HL-60 (cell line): ENCODE results near the gene CALN1.

ENCODE experiments used
- DNase-seq, 2 experiments: peaks; one replicate each; pipeline ENCODE4 v3.0.0-alpha.2; 2010 to 2020; ENCODE audit warnings: low read depth in 1 of 2, low spot score in 1 of 2
- H3K27ac ChIP-seq: fragments of 250-450 bp; sonication (Bioruptor Pico); replicated peaks from 2 replicates; pipeline ENCODE4 v1.5.1; 2020; ENCODE audit warnings: mild to moderate bottlenecking, moderate library complexity
- H3K27me3 ChIP-seq: fragments of 250-450 bp; sonication (Bioruptor Pico); 2 replicates; pipeline ENCODE4 v1.5.1; 2021; ENCODE audit warnings: mild to moderate bottlenecking, moderate library complexity; ENCODE audit not compliant: insufficient read depth, poor library complexity, severe bottlenecking
- H3K4me3 ChIP-seq: replicated peaks from 2 replicates; pipeline ENCODE4 v1.5.1; 2011; ENCODE audit warnings: mild to moderate bottlenecking, control low read depth, low read length; ENCODE audit not compliant: insufficient read depth
- GABPA ChIP-seq: IDR thresholded peaks from 2 replicates; pipeline ENCODE4 v1.6.1; 2012; ENCODE audit warnings: low read depth
- POLR2AphosphoS5 ChIP-seq: IDR thresholded peaks from 2 replicates; pipeline ENCODE4 v1.6.1; 2012; ENCODE audit warnings: low read depth
- SPI1 ChIP-seq: IDR thresholded peaks from 2 replicates; pipeline ENCODE4 v1.6.1; 2012; ENCODE audit warnings: low read depth, mild to moderate bottlenecking, borderline replicate concordance
- TF ChIP-seq, protein P1 (sequence below): IDR thresholded peaks from 2 replicates; pipeline ENCODE4 v1.6.1; 2012; ENCODE audit warnings: low read depth; ENCODE audit not compliant: insufficient replicate concordance
- TF ChIP-seq, protein P2 (sequence below): IDR thresholded peaks from one replicate; pipeline ENCODE4 v1.5.1; 2011; ENCODE audit warnings: low read length, control low read depth, inconsistent platforms; ENCODE audit not compliant: insufficient read depth

The CALN1 gene

DNA sequence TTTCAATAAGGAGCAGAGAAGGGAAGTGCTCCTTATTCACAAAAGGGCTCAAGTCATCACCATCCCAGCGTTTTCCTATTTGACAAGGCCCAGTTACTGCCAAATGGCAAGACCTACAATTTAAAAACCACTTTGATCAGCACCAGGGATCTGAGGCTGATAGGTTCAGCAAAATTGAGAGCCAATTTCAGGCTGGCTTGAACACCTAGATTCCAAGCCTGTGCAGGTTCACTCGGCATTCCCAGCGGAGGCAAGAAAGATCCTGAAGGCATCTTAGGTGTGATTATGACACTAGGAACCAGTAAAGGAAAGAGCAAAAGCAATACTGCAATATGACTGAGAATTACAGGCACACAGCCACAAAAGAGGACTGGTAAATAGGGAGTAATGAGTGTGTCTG, 441.4 kb downstream of the CALN1 start:
- TF ChIP-seq, protein P1, sequence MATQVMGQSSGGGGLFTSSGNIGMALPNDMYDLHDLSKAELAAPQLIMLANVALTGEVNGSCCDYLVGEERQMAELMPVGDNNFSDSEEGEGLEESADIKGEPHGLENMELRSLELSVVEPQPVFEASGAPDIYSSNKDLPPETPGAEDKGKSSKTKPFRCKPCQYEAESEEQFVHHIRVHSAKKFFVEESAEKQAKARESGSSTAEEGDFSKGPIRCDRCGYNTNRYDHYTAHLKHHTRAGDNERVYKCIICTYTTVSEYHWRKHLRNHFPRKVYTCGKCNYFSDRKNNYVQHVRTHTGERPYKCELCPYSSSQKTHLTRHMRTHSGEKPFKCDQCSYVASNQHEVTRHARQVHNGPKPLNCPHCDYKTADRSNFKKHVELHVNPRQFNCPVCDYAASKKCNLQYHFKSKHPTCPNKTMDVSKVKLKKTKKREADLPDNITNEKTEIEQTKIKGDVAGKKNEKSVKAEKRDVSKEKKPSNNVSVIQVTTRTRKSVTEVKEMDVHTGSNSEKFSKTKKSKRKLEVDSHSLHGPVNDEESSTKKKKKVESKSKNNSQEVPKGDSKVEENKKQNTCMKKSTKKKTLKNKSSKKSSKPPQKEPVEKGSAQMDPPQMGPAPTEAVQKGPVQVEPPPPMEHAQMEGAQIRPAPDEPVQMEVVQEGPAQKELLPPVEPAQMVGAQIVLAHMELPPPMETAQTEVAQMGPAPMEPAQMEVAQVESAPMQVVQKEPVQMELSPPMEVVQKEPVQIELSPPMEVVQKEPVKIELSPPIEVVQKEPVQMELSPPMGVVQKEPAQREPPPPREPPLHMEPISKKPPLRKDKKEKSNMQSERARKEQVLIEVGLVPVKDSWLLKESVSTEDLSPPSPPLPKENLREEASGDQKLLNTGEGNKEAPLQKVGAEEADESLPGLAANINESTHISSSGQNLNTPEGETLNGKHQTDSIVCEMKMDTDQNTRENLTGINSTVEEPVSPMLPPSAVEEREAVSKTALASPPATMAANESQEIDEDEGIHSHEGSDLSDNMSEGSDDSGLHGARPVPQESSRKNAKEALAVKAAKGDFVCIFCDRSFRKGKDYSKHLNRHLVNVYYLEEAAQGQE: no peak
- TF ChIP-seq SPI1 (no peak), POLR2AphosphoS5 (no peak), GABPA (no peak)
- TF ChIP-seq, protein P2, sequence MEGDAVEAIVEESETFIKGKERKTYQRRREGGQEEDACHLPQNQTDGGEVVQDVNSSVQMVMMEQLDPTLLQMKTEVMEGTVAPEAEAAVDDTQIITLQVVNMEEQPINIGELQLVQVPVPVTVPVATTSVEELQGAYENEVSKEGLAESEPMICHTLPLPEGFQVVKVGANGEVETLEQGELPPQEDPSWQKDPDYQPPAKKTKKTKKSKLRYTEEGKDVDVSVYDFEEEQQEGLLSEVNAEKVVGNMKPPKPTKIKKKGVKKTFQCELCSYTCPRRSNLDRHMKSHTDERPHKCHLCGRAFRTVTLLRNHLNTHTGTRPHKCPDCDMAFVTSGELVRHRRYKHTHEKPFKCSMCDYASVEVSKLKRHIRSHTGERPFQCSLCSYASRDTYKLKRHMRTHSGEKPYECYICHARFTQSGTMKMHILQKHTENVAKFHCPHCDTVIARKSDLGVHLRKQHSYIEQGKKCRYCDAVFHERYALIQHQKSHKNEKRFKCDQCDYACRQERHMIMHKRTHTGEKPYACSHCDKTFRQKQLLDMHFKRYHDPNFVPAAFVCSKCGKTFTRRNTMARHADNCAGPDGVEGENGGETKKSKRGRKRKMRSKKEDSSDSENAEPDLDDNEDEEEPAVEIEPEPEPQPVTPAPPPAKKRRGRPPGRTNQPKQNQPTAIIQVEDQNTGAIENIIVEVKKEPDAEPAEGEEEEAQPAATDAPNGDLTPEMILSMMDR: no peak
- Histone ChIP-seq H3K27ac (no peak overlapping the region), H3K4me3 (no peak overlapping the region), H3K27me3 (no peaks in the 10 kb centered on the region)
- no peak for DNase-seq

DNA sequence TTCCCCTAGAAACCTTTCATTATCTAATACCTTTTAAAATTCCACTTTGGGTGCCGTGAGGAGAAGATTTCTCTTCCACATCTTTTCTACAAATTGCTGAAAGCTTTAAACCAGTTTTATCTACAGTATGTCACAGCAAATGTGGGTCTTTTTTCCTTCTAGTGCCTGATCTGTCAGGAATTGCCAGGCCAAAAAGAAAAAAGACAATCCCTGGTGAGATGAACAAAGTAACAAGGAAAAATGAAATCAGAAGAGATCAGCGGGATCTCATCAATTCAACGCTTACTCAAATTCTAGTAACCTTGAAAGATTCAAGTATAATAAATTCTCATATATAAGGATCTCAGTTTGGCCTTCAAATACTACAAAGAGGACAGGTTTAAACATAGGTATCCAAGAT, 449.5 kb downstream of the CALN1 start:
- Histone ChIP-seq H3K27me3 (no peaks in the 10 kb centered on the region), H3K4me3 (no peak overlapping the region), H3K27ac (no peak overlapping the region)
- TF ChIP-seq GABPA (no peak), SPI1 (no peak), POLR2AphosphoS5 (no peak)
- TF ChIP-seq, protein P2: no peak
- TF ChIP-seq, protein P1: no peak
- no peak for DNase-seq

DNA sequence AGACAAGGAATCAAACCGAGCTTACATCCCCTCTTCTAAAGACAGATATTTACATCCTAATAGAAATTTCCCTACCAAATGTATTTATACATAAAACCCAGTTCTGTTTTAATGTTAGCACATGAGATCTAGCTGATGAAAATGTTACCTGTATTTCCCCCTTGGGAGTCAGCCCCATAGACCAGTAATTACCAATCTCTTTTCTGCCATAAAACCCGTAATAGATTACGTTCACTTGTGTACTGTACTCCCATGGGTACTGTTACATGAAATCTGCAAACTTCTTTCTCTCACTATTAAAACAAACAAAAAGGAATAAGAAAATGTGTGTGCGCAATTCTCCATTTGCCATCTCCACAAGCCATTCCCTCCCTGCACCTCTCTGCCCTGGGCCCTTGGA, 450.9 kb downstream of the CALN1 start:
- Histone ChIP-seq H3K4me3 (no peak overlapping the region), H3K27ac (no peak overlapping the region), H3K27me3 (no peaks in the 10 kb centered on the region)
- DNase-seq: no peak
- TF ChIP-seq, protein P2: no peak
- TF ChIP-seq SPI1 (no peak), GABPA (no peak), POLR2AphosphoS5 (no peak)
- TF ChIP-seq, protein P1: no peak
